ENCODE data around the gene NQO2. TPM values are rescaled to one million over a fixed set of nuclear protein-coding genes. Genes with fewer than 3 reads are reported as not detected.
"Not testable (repeated sequence)": the region's sequence is repeated elsewhere in the genome, so short reads cannot be mapped to it uniquely, and the experiment has no call there.

NQO2 gene
- total and polyA plus RNA-seq, 9 donors: 16.2 to 48.4 (median 28.7) TPM

GRCh38 chr6:3001146-3001772 is 1.6 kb downstream of the NQO2 start:
- WGBS, 3 donors: 91 to 95% (median 94%) methylated on average over 11 of the region's 11 CpGs
- no peak overlapping the region for H3K27ac ChIP-seq

GRCh38 chr6:3001773-3002293 is 2.1 kb downstream of the NQO2 start:
- intact Hi-C loops (cut with DNase I): loop anchor here in 1 of 4 donors (5.0 kb wide), 1 partner anchor 45 kb away; no protein-coding TSS in a partner anchor

More at GRCh38 chr6:3001146-3001772, 1.6 kb downstream of the NQO2 start:
- DNase-seq: no peak
- Histone ChIP-seq H3K9me3 (no peaks in the 10 kb centered on the region), H3K36me3 (no peaks in the 10 kb centered on the region), H3K27me3 (no peaks in the 10 kb centered on the region), H3K4me3 (no peak overlapping the region), H3K4me1 (ENCODE audit: insufficient read depth) (peaks cover 2% of the 10 kb centered on the region)
- intact Hi-C loops (cut with DNase I): loop anchor here in 1 of 4 donors (5.0 kb wide), 1 partner anchor 46 kb away; no protein-coding TSS in a partner anchor
- TF ChIP-seq EP300 (IDR thresholded peaks at IDR 0.05) (no peak), CTCF (IDR thresholded peaks at IDR 0.05) (no peak), POLR2A (IDR thresholded peaks at IDR 0.05) (no peak)

GRCh38 chr6:3003226-3003625 is 3.5 kb downstream of the NQO2 start:
- intact Hi-C loops (cut with DNase I): loop anchor here in 1 of 4 donors (5.0 kb wide), 1 partner anchor 44 kb away; no protein-coding TSS in a partner anchor

More at GRCh38 chr6:3001773-3002293, 2.1 kb downstream of the NQO2 start:
- no peak overlapping the region for H3K27ac ChIP-seq
- no peak for TF ChIP-seq CTCF (IDR thresholded peaks at IDR 0.05)
- no peak for TF ChIP-seq EP300 (IDR thresholded peaks at IDR 0.05)
- no peak for TF ChIP-seq POLR2A (IDR thresholded peaks at IDR 0.05)
- no peaks in the 10 kb centered on the region for H3K36me3 ChIP-seq
- DNase-seq: no peak
- H3K27me3 ChIP-seq: no peaks in the 10 kb centered on the region
- H3K9me3 ChIP-seq: no peaks in the 10 kb centered on the region
- 73 to 84% (median 81%) methylated on average over 2 of the region's 2 CpGs for WGBS, 3 donors
- peaks cover 2% of the 10 kb centered on the region for H3K4me1 ChIP-seq (ENCODE audit: insufficient read depth)
- no peak overlapping the region for H3K4me3 ChIP-seq

GRCh38 chr6:3005077-3005476 is 5.4 kb downstream of the NQO2 start:
- 94 to 95% (median 95%) methylated on average over 9 of the region's 9 CpGs for WGBS, 3 donors
- DNase-seq: no peak
- H3K36me3 ChIP-seq: no peaks in the 10 kb centered on the region

More at GRCh38 chr6:3003226-3003625, 3.5 kb downstream of the NQO2 start:
- not testable (repeated sequence) for DNase-seq; H3K27ac ChIP-seq; H3K4me1 ChIP-seq (ENCODE audit: insufficient read depth); H3K4me3 ChIP-seq; H3K36me3 ChIP-seq; H3K9me3 ChIP-seq; H3K27me3 ChIP-seq
- 47 to 75% (median 64%) methylated on average over 3 to 4 of the region's 5 CpGs for WGBS, 3 donors

More at GRCh38 chr6:3005077-3005476, 5.4 kb downstream of the NQO2 start:
- intact Hi-C loops (cut with DNase I): no loop called here
- Histone ChIP-seq H3K4me3 (no peak overlapping the region), H3K27me3 (no peaks in the 10 kb centered on the region), H3K27ac (no peak overlapping the region), H3K9me3 (no peaks in the 10 kb centered on the region), H3K4me1 (ENCODE audit: insufficient read depth) (peaks cover 2% of the 10 kb centered on the region)
- TF ChIP-seq POLR2A (IDR thresholded peaks at IDR 0.05) (no peak), CTCF (IDR thresholded peaks at IDR 0.05) (no peak), EP300 (IDR thresholded peaks at IDR 0.05) (no peak)

Measured in ovary (tissue), 9 donors.